KOPT-K1 (cell line): ENCODE measurements around the gene MFN2.
"Not testable (repeated sequence)": the region's sequence is repeated elsewhere in the genome, so short reads cannot be mapped to it uniquely, and the experiment has no call there.

Experiments used
- H3K27ac ChIP-seq: fragments of 200-600 bp; sonication (generic); 2 replicates; pipeline ENCODE4 v1.5.1; 2016; ENCODE audit warnings: antibody characterized with exemption, mild to moderate bottlenecking, low read depth, low read length; ENCODE audit not compliant: poor library complexity, severe bottlenecking
- H3K36me3 ChIP-seq: fragments of 200-600 bp; sonication (generic); 2 replicates; pipeline ENCODE4 v1.5.1; 2017; ENCODE audit warnings: antibody characterized with exemption, mild to moderate bottlenecking, low read length, moderate library complexity; ENCODE audit not compliant: insufficient read depth
- H3K9me3 ChIP-seq: fragments of 200-600 bp; sonication (generic); 2 replicates; pipeline ENCODE4 v1.5.1; 2017; ENCODE audit warnings: antibody characterized with exemption, low read length, mild to moderate bottlenecking; ENCODE audit not compliant: insufficient read depth, poor library complexity, severe bottlenecking

Gene MFN2

DNA sequence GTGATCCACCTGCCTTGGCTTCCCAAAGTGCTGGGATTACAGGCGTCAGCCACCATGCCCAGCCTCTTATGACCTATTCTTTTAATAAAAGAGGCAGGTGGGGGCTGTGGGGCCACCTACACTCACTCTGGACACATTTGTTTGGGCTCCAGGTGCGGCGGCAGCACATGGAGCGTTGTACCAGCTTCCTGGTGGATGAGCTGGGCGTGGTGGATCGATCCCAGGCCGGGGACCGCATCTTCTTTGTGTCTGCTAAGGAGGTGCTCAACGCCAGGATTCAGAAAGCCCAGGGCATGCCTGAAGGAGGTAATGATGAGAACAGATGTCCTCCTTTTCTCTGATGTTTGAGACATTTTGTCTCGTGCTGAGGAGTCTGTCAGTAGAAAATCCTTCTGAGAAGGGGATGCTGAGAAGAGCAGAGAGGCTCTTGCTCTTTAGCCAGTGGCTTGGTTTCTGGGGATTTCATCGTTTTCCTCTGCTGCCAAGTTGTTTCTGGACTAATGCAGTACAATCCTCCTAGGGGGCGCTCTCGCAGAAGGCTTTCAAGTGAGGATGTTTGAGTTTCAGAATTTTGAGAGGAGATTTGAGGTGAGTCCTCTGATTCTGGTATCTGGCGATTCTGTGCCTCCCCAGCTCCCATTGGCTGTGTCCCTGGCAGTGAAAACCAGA, 21.1 kb downstream of the MFN2 start:
- H3K9me3 ChIP-seq = no peaks in the 10 kb centered on the region
- no peak overlapping the region for H3K27ac ChIP-seq
- peaks cover 95% of the 10 kb centered on the region for H3K36me3 ChIP-seq

DNA sequence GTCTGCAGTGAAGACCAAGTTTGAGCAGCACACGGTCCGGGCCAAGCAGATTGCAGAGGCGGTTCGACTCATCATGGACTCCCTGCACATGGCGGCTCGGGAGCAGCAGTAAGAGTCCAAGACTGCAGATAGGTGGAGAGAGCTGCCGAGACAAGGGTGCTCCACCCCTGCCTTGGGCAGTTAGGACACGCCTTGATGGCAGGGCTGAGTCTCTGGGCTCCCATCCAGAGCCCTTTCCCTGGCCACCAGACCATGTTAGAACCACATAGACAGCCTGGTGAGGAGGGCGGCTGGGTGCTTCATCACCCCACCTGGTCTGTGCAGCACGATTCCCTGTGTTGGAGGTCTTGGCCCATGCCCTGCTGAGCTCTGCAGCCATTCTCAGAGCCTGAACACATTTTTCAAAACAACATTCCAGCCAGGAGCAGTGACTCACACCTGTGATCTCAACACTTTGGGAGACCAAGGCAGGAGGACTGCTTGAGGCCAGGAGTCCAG, 21.8 kb downstream of the MFN2 start:
- Histone ChIP-seq H3K36me3 (peaks cover 95% of the 10 kb centered on the region), H3K27ac (no peak overlapping the region), H3K9me3 (no peaks in the 10 kb centered on the region)

DNA sequence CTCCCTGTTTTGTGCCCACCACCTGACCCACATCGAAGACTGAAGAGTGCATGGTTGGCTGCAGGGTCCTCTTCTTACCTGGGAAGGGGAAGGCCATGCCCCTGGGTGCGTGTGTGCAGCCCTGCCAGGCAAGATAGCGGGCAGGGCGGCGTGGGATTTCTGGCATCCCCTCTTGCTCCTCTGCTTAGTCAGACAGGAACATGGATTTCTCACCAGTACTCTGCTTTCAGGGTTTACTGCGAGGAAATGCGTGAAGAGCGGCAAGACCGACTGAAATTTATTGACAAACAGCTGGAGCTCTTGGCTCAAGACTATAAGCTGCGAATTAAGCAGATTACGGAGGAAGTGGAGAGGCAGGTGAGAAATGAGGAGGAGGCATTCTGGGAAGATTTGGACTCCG, 23.5 kb downstream of the MFN2 start:
- no peak overlapping the region for H3K27ac ChIP-seq
- peaks cover 84% of the 10 kb centered on the region for H3K36me3 ChIP-seq
- H3K9me3 ChIP-seq = no peaks in the 10 kb centered on the region

DNA sequence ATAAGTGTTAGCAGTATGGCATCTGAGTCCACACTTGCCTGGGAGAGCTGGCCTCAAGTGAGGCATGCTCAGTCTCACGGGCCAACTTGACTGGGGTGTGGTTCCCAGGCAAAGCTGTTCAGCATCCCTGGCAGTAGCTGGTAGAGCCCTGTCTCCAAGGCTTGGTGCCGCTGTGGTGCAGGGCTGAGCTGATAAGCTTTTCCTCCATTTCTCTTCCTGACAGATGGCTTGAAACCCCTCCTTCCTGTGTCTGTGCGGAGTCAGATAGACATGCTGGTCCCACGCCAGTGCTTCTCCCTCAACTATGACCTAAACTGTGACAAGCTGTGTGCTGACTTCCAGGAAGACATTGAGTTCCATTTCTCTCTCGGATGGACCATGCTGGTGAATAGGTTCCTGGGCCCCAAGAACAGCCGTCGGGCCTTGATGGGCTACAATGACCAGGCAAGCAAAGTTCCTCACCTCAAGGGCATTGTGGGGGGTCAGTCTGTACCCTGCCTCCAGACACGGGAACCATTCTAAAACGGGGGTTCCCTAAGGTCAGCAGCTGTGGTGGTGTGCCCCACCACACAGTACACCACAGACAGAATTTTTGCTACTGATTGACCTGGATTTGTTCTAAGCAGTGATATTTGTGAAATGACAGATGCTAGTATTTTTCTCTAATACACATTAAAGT, 25.4 kb downstream of the MFN2 start:
- H3K27ac ChIP-seq = no peak overlapping the region
- H3K36me3 ChIP-seq = peaks cover 87% of the 10 kb centered on the region
- no peaks in the 10 kb centered on the region for H3K9me3 ChIP-seq

DNA sequence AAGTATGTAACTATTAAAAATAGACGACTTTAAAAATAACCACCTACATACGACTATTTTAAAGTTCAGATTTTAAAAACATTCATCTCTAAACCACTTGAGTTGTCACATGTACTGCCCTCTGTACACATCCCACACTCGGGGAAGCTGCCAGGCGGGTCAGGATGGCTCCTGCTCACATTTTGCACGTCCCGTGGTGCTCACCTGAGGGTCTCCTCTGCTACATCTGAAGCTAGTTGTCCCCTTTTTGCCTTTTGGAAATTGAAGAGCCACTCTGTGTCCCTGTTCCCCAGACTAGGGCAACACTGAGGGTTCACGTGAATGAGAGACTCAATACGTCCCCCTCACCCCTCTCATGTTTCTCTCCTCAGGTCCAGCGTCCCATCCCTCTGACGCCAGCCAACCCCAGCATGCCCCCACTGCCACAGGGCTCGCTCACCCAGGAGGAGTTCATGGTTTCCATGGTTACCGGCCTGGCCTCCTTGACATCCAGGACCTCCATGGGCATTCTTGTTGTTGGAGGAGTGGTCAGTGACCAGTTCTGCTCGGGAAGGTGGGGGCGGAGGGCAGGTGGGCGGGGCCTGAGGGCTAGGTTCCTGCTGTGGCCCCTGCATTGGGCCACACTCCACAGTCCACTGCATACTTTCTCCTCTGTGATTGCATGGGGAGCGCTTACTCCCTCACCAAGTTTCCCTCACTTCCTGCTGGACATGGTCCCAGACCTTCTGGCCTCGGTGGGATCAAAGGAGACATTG, 26.1 kb downstream of the MFN2 start:
- no peaks in the 10 kb centered on the region for H3K9me3 ChIP-seq
- H3K27ac ChIP-seq = no peak overlapping the region
- H3K36me3 ChIP-seq = peaks cover 87% of the 10 kb centered on the region

DNA sequence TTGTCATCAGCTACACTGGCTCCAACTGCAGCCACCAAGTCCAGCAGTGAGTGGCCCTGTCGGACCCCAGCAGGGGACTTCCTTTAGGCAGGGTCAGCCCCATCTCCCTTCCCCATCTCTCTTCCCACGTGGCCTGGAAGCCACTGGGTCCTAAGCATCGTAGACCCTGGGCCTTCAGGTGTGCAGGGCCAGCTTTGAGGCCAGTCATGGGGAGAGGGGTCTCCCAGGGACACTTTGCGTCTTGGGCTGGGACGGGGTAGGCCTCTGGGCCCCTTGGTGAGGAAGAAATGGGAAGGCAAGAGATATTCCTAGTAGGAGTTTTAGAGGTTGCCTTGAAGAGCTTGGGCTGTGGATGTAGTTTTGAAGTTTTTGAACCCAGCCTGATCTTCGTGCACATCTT, 27.0 kb downstream of the MFN2 start:
- Histone ChIP-seq H3K36me3 (peaks cover 87% of the 10 kb centered on the region), H3K9me3 (no peaks in the 10 kb centered on the region), H3K27ac (no peak overlapping the region)

DNA sequence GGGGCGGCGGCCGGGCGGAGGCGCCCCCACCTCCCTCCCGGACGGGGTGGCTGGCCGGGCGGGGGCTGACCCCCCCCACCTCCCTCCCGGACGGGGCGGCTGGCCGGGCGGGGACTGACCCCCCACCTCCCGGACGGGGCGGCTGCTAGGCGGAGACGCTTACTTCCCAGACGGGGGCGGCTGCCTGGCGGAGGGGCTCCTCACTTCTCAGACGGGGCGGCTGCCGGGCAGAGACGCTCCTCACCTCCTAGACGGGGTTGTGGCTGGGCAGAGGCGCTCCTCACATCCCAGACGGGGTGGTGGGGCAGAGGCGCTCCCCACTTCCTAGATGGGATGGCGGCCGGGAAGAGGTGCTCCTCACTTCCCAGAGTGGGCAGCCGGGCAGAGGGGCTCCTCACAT, 28.1 kb downstream of the MFN2 start:
- H3K27ac ChIP-seq, H3K9me3 ChIP-seq: not testable (repeated sequence)
- peaks cover 87% of the 10 kb centered on the region for H3K36me3 ChIP-seq

DNA sequence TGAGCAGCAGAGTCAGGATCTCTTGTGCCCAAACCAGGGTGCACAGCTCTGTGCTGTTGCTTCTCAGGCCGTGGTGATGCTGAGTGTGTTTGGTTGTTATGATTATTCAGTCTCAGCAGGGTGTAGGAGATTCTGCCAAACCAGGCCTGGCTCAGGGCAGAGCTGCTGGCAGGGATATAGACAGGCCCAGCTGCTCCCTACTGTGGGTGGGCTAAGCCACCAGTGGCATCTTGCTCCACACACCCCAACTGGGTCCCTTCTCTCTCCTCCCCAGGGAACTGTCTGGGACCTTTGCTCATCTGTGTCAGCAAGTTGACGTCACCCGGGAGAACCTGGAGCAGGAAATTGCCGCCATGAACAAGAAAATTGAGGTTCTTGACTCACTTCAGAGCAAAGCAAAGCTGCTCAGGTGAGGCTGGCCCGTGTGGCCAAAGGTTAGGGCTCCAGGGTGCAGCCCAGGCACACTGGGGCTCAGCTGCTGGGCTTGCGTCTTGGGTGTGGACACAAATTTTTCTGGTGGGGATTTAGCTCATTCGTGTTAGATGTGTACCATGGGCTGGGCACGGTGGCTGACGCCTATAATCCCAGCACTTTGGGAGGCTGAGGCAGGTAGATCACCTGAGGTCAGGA, 29.2 kb downstream of the MFN2 start:
- Histone ChIP-seq H3K27ac (no peak overlapping the region), H3K9me3 (no peaks in the 10 kb centered on the region), H3K36me3 (peaks cover 76% of the 10 kb centered on the region)

DNA sequence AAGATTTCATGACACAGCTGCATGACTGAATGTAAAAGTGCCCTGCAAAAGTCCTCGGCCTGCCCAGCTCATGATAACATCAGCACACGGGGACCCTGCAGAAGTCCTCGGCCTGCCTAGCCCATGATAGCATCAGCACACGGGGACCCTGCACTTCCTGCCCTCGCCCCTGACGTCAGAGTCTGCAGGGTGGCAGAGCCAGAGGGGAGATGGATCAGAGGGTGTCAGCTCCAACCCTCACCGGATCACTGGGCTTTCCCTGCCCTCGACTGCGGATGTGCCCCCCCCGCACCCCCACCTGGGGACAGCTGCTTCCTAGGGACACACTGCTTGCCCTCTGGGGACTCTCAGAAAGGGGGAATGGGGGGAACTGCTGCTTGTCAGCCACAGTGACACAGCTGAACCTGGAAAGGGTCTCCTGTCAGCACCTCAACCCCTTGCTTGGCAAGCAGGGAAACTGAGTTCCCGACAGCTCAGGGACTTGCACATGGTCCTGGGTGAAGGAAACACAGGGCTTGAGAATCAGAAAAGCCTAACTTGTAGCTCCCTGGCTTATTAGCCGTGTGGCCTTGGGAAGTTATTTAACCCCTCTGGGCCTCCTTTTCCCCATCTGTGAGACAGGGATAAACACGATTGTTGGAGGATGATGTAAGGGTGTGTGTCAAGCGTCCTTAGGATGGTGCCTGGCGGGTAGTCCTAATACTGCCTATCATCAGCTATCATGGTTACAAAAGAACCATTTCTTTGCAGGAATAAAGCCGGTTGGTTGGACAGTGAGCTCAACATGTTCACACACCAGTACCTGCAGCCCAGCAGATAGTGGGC, 30.7 kb downstream of the MFN2 start:
- no peak overlapping the region for H3K27ac ChIP-seq
- peaks cover 66% of the 10 kb centered on the region for H3K36me3 ChIP-seq
- no peaks in the 10 kb centered on the region for H3K9me3 ChIP-seq

DNA sequence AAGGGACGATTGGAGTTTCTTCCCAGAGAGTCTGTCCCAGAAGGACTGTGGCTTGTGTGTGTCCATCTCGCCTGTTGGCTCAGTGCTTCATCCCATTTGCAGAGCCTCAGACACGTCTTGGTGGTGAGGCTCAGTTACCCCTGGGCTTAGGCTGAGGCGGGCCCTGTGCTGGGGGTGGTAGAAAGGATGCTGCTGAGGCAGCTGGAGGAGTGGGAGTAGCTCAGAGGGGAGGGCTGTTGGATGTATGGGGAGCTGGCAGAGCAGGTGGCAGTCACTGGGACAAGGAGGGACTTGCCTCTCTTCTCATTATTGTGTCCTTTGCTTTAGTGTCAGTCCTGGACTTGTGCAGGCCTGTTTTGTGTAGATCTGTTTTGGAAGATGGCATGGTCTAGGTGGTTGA, 31.8 kb downstream of the MFN2 start:
- H3K36me3 ChIP-seq = peaks cover 55% of the 10 kb centered on the region

DNA sequence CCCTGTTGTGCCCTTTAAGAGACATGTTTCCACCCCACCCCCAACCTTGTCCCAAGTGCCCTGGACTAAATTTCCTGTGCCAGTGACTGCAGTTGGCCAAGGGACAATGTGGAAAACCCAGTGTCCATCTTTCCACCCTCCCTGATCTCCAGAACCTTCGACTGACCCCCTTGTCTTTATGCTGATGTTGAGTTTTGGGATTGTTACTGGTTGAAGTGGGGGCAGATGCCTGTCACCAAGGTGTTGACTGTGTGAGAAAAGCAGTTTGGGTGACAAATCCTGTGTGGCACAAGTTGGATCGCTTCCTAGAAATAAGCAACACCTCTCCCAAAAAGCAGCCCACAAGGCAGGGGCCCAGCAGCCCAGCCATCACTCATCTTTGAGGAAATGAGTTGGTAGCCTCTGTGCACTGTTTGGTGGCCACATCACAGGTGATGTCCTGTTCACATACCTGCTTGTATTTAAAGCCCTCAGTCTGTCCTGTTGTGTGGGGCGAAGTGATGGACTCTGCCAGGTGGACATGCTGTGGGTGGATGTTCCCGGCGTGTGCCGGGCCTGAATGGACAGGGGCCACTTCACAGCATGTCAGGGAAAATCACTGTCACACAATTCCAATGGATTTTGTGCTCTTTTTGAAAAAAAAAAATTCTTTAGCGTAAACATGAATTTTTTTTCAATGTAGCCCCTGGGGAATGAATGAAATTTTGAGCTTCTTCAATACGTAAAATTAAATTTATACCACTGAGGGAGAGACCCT, 32.5 kb downstream of the MFN2 start:
- peaks cover 48% of the 10 kb centered on the region for H3K36me3 ChIP-seq
- no peaks in the 10 kb centered on the region for H3K9me3 ChIP-seq
- no peak overlapping the region for H3K27ac ChIP-seq

More for the DNA sequence above, 31.8 kb downstream of the MFN2 start:
- no peak overlapping the region for H3K27ac ChIP-seq
- no peaks in the 10 kb centered on the region for H3K9me3 ChIP-seq

DNA sequence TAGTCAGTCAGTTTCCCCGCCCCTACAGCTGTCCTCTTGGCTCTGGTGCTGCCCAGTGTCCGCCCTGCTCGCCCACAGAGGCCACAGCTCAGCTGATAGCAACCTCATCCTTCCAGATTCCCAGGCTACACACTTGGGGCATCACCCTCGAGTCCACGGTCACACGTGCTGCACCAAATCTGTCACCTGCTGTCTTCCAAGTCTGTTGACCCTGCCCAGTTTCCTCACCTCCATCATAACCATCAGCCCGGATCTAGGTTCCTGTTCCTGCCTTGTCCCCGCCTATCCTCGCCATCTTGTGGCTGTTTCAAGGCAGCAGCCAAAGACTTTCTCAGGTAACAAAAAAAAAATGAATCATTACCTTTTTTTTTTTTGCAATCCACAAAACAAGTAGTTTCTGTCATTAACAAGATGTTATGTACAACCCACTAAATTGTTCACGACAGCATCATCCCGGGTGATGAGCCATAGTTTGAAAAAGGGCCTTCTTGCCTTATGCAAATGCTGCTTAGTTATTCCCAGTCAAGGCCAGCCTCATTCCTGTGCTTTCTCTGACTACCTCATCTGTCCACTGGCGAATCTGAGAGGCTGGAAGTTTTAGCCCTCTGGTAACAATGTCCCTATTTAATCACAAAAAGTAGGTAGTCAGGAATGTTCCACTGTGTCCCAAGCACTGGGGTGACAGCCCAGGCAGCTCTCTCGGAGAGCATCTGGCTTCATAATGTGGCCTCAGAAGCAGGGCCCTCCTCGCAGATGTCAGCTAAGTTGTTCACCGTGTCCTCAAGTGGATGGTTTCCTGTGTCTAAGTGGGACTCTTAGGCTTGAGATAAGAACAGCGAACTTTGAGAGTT, 34.1 kb downstream of the MFN2 start:
- no peaks in the 10 kb centered on the region for H3K9me3 ChIP-seq
- H3K27ac ChIP-seq = no peak overlapping the region
- peaks cover 44% of the 10 kb centered on the region for H3K36me3 ChIP-seq

DNA sequence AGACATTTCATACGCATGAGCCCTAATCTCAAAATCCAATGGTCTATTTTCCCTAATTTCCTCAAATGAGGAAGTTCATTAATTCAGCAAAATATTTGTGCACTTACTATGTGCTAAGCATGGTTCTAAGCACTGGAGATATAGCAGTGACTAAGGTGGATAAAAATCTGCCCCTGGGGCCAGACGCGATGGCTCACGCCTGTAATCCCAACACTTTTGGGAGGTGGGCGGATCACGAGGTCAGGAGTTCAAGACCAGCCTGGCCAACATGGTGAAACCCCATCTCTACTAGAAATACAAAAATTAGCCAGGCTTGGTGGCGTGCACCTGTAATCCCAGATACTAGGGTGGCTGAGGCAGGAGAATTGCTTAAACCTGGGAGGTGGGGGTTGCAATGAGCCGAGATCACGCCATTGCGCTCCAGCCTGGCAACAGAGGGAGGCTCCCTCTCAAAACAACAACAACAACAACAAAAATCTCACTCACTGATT, 34.8 kb downstream of the MFN2 start:
- no peak overlapping the region for H3K27ac ChIP-seq
- H3K36me3 ChIP-seq = peaks cover 38% of the 10 kb centered on the region
- H3K9me3 ChIP-seq = no peaks in the 10 kb centered on the region
